ENCODE results near the gene AIFM1.

The AIFM1 gene

DNA sequence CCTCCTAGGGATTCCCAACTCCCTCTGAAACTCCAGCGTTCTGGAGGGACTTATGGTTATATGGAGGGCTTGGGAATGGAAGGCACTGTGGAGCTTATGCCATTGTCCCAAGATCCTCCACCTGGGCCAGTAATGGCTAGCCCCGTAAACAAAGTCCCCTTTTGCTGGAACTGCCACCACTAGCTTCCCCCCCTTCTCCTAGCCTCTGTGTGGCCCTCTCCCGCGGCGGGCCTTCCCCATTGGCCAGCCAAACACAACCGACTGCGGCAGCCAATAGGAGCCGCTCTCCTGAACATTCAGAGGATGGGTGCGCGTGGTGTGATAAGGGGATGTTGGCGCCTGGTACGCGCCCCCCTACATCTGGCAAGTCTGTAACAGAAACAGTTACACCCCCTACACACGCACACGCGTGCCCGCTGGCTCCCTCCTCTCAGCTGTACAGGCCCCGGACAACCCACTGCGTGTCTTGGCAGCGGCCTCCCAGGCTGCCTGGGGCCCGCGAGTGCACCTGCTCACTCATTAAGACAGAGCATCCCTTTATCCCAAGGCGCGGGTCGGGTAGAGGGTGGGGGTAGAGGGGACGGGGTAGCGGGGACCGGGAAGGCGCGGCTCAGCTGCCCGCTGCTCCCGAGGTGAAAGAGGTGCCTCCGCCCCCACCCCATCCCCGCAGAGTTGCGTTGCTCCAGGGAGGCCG lies 5.3 kb upstream of the AIFM1 start:
- no peak for DNase-seq

DNA sequence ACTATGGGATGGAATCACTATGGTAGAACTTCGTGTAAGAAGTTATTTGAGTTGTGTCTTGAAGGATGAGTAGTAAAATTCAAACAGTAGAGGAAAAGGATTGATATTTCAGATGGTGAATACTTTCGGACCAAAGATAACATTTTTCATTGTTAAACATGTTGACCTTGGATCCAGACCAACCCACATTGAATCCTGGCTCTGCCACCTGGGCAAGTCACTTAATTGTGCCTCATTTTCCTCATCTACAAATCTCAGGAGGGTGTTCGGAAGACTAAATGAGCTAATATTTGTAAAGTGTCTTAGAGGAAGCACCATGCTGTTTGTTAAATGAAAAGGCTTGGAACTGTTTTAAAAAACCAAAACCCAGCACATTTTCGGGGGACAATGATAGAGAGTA lies 1.4 kb upstream of the AIFM1 start:
- DNase-seq, result no peak

DNA sequence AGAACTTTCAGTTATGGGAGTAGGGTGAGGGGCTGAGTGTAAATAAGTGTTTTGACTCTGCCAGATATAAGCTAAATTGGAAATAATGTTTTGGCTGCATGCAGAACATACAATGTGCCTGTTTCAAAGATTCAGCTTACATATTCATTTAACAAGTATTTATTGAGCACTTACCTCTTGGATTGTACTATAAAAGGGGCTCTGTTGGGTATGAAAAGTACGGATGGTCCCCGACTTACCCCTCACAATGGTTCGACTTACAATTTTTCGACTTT lies 799 bp upstream of the AIFM1 start:
- no peak for DNase-seq

DNA sequence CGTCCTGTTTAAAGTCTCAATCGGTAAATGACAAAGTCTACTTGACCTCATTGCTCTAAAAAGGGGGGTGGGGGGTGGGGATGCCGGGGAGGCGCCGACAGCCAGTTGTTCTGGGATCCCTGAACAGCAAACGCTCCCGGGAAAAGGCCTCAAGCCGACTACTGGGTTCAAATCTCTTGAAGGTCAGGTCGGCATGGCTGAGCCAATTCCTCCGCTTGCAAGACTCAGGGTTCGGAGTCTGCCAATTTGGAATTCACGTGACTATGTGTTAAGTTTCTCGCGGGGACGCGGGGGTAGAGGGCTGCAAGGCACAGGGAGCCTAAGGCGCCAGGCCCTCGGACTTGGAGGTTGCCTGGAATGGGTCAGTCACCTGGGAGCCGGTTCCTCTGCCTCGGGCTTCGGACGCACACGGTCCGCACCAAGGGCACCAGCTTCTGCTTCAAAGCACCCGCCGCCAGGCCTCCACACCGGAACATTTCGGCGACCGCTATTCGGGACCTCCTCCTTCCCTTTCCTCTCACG lies 399 bp downstream of the AIFM1 start:
- DNase-seq, result peak; percentile 12

DNA sequence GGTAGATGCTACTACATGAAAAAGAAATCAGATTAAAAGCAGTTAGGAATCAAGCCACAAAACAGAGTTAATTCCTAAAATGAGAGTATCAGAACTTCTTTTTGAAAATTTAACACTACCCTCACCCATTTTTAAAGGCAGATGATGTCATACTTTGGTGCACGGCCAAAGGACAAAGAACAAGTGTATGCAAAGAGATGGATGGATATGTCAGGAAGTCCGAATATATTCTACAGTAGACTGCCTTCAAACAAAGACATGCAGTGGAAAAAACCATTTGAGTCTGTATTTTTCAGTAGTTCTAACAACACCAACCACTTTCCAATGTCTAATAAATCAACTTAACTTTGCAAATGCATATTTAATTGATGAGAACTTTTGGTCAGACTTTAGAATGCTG lies 2.2 kb downstream of the AIFM1 start:
- DNase-seq, result no peak

DNA sequence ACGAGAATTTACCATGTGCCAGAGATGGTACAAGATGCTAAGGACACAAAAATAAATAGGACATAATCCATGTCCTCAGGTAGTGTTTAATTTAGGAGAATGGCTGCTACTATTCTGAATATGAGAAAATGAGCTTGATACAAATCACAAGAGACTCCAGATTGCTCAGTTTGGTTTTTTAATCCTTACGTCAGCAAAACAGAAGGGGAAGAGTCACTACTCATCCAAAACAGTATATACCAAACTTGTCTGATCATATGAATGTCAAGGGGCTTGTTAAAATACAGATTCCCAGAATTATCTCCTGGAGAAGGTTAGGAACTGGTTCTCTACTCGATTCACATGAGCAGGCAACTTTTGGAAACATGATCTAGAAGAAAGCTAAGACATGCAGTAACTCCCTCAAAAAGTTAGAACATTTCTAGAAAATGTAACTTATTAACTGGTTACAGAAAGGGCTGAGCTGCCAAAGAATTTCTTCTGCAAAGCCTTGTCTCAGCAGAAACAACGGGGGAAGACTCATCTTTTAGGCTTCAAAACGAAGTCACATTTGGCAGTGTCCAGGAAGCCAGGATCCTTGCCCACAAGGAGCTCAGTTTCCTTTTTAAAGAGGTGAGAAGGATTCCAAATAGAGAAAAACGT lies 3.4 kb downstream of the AIFM1 start:
- DNase-seq, result no peak

DNA sequence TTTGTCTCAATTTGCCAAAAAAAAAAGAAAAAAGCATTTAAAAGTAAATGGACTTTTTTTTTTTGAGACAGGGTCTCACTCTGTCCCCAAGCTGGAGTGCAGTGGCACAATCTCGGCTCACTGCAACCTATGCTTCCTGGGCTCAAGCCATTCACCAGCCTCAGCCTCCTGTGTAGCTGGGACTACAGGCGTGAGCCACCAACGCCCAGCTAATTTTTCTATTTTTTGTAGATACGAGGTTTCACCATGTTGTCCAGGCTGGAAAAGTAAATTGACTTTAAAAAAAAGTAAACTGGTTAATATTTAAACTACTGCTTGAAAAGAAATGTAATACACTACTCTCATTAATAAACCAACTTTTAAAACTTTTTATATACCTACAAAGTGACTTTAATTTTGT lies 5.9 kb downstream of the AIFM1 start:
- DNase-seq, result no peak

DNA sequence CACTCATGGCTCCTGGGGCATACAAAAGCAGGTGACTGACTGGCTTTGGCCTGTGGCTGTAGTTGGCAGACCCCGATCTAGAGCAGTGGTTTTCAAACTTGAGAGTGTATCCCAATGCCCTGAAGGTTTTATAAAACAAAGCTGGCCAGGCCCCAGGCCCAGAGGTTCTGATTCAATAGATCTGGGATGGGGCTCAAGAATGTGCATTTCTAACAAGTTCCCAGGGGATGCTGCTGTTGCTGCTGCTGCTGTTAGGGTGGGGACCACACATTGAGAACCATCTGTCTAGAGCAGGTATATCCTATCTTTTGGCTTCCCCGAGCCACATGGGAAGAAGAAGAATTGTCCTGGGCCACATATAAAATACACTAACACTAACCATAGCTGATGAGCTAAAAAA lies 7.3 kb downstream of the AIFM1 start:
- no peak for DNase-seq

DNA sequence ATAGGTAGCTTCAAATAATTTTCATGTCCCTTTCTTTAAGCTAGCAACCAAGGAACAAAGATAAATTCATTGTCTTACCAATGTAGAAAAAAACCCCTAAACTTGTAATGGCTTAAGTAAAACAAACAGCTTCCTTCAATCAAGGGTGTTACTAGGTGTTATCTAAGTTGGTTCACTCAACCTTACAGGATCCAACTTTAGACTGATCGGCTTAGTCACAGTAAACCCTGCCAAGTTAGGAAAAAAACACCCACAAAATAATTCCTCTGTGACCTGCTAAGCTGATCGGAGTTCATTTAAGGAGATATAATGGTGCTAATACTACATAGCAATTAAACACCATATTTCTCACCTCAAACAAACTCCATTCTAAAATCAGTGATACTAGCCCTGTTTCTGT lies 10.1 kb downstream of the AIFM1 start:
- no peak for DNase-seq

DNA sequence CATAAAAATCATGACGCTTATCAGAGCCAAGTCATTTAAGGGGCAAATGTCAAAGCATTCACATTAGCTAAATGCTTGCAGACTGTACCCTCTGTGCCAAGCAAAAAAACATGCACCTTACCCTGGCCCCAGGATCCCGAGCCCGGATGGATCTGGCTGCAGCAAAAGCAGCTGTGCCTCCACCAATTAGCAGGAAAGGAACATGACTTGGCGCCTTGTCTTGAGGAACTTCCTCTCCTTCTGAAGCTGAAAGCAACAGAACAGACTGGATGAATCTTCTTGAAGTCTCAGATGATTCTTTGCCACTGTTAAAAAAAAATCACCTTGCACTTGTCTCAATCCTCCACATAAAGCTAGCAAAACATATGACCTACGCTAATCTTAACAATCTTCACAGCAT lies 18.0 kb downstream of the AIFM1 start:
- DNase-seq, result no peak

DNA sequence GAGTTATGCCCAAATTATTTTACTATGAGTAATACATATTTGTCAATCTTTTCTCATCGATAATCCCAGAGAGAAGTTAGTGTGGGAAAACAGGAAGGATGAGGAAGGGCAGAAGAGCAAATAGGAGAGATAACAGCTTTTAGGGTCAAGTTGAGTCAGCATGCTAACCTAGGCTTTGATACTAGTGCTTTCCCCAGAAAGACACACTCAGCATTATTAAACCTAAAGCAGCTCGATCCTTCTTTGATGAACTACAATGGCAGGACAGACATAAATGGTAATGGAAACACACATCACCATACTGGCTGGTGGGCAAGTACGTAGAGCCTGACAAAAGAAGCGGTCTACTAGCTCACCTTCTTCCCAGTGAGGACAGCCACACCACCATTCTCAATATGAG lies 20.5 kb downstream of the AIFM1 start:
- DNase-seq, result no peak

DNA sequence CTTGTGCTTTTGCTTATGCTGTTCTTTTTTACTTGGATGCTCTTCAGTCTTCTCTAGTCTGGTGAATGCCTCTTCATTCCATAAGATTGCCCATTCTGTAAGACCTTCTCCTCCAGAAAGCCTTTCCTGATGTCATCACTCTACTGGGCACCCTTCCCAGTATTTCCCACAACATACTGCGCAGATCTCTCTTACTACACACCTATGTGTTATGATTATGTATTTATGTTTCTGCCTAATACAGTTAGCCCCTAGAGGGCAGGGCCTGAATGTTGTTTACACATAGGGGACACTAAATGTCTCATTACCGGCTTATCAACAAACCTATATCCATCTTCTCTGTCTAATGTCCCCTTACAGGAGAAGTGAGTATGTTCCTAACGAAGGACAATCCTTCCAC lies 21.1 kb downstream of the AIFM1 start:
- peak; percentile 40 for DNase-seq

DNA sequence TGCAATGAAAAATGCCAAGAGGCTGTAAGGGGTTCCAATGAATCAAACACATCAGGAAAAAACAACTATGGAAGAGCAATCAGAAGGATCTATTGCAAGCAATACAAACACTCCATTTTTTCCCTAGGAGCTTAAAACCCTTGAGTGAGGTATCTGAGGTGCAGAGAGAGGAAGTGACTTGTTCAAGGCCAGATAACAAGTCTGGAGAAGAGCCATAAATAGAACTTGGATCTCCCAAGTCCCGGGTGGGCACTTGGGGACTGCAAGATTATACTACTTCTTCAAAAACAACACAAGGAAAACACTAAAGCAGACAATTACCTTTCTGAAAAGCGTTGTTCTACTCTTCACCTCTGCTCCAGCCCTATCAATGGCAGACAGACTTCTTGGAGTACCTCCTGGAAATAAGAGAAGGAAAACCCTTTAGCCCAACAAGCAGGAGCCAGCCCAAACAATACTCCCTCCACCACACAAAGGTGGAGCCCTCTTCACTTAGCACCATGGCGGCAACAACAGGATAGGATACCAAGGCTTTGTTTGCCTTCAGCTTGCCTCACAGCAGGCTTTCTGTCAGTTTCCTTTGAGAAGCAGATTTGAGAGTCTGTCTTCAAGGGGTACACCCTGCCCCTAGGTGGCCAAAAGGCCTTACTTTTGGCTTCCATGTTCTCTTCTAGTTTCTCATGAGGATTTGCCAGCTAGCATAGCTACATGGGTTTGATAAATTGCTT lies 26.0 kb downstream of the AIFM1 start:
- no peak for DNase-seq

DNA sequence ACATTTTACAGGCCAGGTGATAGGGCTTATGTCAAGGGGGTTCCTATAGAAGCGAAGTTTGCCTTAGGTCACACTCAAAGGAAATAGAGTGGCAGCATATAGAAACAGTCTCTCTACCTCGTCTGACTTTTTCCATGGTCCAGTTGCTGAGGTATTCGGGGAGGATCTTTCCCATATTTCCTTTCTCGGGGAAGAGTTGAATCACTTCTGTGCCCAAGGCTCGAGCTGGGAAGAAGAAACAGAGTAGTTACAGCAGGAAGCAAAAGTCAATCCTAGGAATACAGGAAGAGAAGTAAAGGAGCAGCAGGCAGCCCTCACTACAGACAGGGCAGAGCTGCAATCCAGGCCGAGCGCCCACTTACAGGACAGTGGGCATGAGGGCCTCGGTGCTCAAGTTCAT lies 28.7 kb downstream of the AIFM1 start:
- no peak for DNase-seq

DNA sequence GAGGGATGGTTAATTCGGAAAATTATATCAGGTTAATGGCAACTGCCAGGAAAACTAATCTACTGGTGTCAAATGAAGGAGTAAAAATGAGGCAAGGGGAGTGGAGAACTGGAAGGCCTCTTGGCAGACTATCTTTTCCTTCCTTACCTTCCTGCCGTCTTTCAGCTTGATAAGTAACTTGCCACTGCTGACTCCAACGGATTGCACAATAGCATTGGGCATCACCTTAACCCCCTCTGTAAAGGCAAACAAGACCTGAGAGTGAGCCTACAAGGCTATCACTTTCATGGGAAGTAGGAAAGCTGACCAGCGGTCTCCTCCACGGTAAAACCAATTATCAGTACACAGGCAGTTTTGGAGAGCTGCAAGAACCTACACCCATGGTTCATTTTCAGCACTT lies 29.1 kb downstream of the AIFM1 start:
- DNase-seq, result no peak

DNA sequence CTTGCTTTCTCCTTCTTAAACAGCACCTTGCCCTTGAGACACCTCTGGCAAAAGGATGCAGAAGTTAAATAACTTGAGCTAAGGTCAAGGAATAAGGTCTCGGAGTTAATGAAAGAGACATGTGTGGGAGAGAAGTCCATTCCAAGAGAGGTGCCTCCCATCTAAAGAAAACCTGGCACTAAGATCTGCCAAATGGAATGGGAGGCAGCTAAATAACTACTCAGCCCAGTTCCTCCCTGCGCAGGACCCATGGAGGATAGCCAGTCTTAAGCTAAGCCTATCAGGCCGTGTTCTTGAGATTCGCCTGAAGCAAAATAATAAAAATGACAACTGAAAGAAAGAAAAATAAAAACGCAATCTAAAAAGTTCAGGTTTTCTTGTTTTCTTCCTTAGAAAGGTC lies 34.7 kb downstream of the AIFM1 start:
- no peak for DNase-seq

DNA sequence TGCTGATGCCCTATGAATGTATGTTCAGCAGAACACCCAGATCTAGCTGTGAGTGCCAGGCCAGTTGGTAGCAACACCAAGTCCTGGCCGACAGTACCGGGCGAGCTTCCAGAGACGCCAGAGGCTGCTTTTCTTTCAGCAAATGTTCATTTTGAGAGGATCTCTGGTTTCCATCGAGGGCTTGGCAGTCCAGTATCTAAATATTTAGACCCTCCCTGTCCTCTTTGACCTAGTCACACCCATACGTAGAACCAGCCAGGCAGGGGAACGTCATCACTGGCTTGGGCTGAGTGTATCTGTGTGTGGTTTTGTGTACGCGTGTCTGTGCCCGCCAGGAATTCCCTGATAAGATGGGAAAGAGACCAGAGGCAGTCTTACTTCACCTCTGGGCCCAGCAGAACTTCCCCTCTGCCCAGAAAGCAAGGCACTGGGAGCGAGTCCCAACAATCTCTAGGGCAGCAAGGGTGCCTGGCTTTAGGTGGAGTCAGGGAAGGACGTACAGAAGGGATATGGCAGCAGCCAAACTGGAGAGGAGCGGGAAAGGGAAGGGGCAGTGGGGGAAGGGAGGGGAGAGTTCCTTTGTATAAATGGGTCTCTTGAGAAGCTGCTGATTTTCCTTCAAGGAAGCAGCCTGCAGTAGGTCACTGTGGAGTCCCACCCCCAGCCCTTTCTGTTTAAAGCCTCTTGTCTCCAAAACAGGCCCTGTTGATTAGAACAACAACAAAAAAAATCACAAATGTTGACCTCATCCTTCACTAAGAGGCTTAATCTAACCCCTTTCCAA lies 40.4 kb downstream of the AIFM1 start:
- DNase-seq, result no peak

DNA sequence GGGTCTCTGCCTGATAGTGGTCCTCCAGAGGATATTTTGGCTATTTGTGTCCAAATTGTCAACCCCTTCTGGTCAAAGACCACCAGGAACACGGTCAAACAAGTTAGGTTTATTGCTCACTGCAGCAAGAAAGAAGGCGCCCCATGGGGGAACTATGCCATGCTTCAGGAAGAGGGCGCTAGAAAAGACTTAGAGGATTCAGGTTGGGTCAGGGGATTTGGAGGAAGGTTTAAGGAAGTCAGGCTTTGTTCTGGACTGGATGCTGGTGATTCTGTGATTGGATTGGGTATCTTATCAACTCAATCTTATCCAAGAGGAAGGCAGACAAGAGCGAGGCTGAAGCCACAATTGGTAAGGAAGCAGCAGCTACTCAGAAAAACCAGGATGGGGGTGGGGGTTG lies 41.1 kb downstream of the AIFM1 start:
- no peak for DNase-seq

DNA sequence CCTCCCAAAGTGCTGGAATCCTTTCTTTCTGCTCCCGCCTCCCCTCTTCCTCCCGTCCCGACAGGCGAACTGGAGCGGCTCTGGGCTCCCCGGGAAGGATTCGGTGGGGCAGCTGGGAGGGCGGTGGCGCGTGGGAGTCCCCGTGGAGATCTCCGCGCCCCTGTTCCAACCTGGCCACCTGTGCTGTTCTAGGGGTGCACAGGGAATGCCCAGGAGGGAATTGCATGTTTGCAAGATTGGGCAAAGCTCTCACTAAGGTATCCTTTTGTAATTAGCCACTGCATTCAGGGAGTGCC lies 44.2 kb downstream of the AIFM1 start:
- no peak for DNase-seq

DNA sequence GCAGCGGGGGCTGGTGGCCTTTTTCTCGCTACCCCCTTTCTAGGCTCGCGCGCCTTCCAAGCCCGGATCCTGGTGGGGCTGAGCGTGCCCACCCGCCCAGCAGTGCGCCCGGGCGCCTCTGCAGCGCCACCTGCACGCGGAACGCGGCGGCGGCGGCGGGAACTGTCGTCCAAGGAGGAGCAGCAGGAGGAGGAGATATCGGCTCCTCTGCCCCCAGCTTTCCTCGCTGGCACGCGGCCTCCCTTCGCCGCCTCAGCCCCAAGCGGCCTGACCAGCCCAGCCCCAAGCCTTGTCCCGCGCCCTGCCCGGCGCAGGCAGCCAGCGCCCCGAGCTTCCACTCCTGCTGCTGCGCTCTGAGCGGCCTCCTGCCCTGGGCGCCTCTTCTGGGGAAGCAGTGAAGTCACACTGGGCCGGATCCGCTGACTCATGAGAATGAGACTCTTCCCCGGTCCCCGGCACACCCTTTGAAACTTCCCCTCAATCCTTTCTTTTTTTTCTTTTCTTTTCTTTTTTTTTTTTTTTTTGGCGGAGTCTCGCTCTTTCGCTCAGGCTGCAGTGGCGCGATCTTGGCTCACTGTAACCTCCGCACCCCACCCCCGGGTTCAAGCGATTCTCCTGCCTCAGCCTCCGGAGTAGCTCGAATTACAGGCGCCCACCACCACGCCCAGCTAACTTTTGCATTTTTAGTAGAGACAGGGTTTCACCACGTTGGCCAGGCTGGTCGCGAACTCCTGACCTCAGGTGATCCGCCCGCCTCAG lies 44.7 kb downstream of the AIFM1 start:
- DNase-seq, result peak; percentile 78

DNA sequence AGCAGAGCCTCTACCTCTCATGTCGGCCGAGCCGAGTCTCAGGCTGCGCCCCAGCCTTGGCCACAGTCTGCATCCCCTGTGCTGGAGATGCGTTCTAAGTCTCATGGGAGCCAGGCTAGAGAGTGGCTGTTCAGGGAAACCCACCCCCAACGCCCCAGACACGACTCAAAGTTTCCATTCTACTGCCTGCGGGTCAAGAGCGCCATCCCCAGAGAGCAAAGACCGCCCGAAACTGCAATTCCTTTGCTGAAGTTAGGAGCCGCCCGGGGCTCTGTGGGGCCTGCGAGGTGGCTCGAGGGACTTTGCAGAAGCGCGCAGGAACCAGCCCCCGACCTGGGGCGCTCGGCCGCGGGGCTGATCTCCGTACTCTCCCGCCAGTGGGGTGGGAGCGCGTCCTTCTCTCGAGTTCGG lies 45.3 kb downstream of the AIFM1 start:
- no peak for DNase-seq

DNA sequence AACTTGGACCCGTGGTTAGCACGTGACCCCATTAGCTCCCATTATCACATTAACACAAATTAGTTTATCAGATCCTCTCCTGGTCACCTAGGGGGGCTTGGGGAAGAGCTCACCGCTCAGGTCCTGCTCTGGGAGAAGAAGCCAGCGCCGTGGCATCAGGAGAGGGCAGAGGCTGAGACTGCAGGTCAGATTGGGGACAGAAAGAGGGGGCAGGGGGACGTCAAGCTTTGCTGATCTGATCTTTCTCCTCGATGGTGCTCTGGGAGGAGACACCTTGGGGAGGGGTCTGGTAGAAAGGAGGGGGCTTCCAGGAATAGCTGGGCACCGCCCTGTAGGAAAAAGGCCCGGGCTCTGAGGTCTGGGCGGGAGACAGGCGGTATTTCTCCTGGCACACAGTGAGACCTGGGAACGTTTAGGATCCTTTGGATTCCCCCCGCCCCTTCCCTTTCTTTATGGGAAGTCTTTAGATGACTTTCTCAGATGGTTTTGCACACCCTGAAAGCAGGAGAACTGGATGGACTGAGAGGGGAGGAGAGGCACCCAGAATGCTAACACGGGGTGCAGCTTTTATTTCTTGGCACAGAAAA lies 46.2 kb downstream of the AIFM1 start:
- DNase-seq, result no peak

All from fibroblast of skin of abdomen (primary cell).